ENCODE results near the gene CRELD1.

DNA sequence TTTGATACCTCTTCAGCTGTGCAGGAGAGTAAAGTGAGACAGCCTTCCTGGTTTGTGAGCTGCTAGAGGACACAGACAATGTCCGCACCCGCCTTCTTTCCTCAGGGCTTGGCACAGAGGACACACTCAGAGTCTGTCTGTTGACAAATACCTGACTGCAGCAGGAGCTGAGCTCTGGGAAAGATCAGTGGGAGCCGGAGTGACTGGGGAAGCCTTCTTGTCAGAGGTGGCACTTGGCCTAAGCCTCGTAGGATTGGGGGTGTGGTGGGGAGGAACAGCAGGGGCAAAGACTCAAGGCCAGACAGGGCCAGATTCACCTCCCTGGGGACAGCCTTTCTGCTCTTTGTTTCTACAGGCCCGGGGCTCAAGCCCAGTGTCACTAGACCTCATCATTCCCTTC, 20.0 kb upstream of the CRELD1 start:
- TF ChIP-seq POLR2AphosphoS5 (IDR thresholded peaks at IDR 0.05; ENCODE audit: low read depth, low read length) (no peak), REST (IDR thresholded peaks at IDR 0.05; ENCODE audit: insufficient read depth in 1 of 2, low read depth in 2 of 2, low read length in 2 of 2) (no peak)

Measured in PFSK-1 (cell line).